ENCODE data around the gene MCOLN1. TPM values are rescaled to one million over a fixed set of nuclear protein-coding genes. Genes with fewer than 3 reads are reported as not detected.

The MCOLN1 gene
- total RNA-seq, 1 donor from 2014 or later: 20.7 TPM

GRCh38 chr19:7509625-7510024 is 12.8 kb upstream of the MCOLN1 start:
- Mint-ChIP-seq H3K4me1 (peaks cover 9% of the 10 kb centered on the region), H3K27me3 (ENCODE audit: low read depth) (no peaks in the 10 kb centered on the region), H3K9me3 (no peaks in the 10 kb centered on the region), H3K4me3 (no peak overlapping the region), H3K27ac (no peak overlapping the region), H3K36me3 (no peaks in the 10 kb centered on the region)
- no peak for TF ChIP-seq CTCF (IDR thresholded peaks at IDR 0.05; ENCODE audit: unreplicated experiment)
- DNase-seq (ENCODE audit: low spot score in 2 of 2, unreplicated experiment in 2 of 2): no peak

GRCh38 chr19:7512400-7512851 is 10.0 kb upstream of the MCOLN1 start:
- Mint-ChIP-seq H3K27me3 (ENCODE audit: low read depth) (no peaks in the 10 kb centered on the region), H3K36me3 (no peaks in the 10 kb centered on the region), H3K27ac (peak overlapping the region; percentile 87), H3K4me3 (no peak overlapping the region), H3K4me1 (peaks cover 29% of the 10 kb centered on the region), H3K9me3 (no peaks in the 10 kb centered on the region)
- DNase-seq (ENCODE audit: low spot score in 2 of 2, unreplicated experiment in 2 of 2): no peak
- TF ChIP-seq CTCF (IDR thresholded peaks at IDR 0.05; ENCODE audit: unreplicated experiment): no peak

- H3K4me1 Mint-ChIP-seq: peaks cover 31% of the 10 kb centered on the region
- TF ChIP-seq CTCF (IDR thresholded peaks at IDR 0.05; ENCODE audit: unreplicated experiment): no peak
- no peaks in the 10 kb centered on the region for H3K27me3 Mint-ChIP-seq (ENCODE audit: low read depth)
- DNase-seq (ENCODE audit: low spot score in 2 of 2, unreplicated experiment in 2 of 2): no peak
- H3K36me3 Mint-ChIP-seq: peaks cover 7% of the 10 kb centered on the region
- H3K9me3 Mint-ChIP-seq: no peaks in the 10 kb centered on the region
- peak overlapping the region; percentile 11 for H3K27ac Mint-ChIP-seq
- peak overlapping the region; percentile 84 for H3K4me3 Mint-ChIP-seq
These were observed 8.4 kb upstream of the MCOLN1 start for GRCh38 chr19:7513809-7514642.

DNA sequence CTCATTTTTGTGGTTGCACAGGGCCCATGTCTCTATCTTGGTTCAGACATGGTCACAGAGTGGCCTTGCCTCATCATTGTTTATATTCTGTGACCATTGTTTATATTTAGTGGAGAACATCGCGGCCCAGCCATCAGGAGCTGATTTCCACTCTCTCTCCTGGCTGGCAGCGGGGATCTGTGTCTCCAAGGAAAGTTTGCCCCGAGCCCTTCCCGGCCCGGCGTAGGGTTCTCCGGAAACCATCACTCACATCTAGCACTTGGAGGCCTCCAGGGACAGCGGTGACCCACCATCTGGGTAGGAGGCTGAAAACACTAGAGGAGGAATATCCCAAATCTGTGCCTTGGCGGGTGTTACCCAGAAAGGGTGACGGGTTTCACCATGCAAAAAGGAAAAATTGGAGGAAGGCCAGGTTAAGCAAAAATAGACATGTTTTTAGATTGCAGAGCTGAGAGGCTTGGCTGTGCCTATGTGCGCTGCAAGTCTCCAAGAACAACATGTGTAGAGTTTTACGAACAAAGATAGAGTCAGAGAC is 7.2 kb upstream of the MCOLN1 start:
- no peaks in the 10 kb centered on the region for H3K9me3 Mint-ChIP-seq

DNA sequence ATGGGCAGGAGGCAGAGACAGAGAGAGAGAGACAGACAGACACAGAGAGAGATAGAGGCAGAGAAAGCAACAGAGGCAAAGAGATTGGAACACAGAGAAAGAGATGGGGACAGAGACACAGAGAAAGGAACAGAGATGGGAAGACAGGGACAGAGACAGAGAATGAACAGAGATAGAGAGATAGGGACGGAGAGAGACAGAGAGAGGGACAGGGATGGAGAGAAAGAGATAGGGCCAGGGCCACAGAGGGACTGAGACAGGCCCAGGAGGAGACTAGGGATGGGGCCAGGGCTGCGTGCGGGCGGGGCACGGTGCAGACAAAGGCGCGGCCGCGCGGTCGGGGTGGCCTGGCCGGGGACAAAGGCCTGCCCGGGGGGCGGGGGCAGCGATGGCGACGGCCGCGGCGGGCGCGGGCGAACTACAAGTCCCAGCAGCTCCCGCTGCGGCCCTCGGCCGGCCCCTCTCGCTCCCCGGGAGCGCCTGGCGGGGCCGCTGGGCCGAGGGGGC is 6.7 kb upstream of the MCOLN1 start, which contains the start of gene ZNF358:
TSS of gene ZNF358 (plus strand) at position 459 of the 507 bp plus-strand sequence. CDS start 3,140 bp downstream, outside the sequence.
- no peak for TF ChIP-seq CTCF (IDR thresholded peaks at IDR 0.05; ENCODE audit: unreplicated experiment)
- DNase-seq (ENCODE audit: low spot score in 2 of 2, unreplicated experiment in 2 of 2): peak in 1 of 2 experiments; percentile 56
- Mint-ChIP-seq H3K36me3 (peaks cover 11% of the 10 kb centered on the region), H3K4me1 (peaks cover 31% of the 10 kb centered on the region), H3K27me3 (ENCODE audit: low read depth) (no peaks in the 10 kb centered on the region), H3K27ac (peak within 1 kb of the TSS; percentile 97), H3K9me3 (no peaks in the 10 kb centered on the region), H3K4me3 (peak within 1 kb of the TSS; percentile 88)

More for the DNA sequence above, 7.2 kb upstream of the MCOLN1 start:
- H3K4me1 Mint-ChIP-seq: peaks cover 31% of the 10 kb centered on the region
- no peaks in the 10 kb centered on the region for H3K27me3 Mint-ChIP-seq (ENCODE audit: low read depth)
- H3K4me3 Mint-ChIP-seq: peak overlapping the region; percentile 84
- DNase-seq (ENCODE audit: low spot score in 2 of 2, unreplicated experiment in 2 of 2): no peak
- TF ChIP-seq CTCF (IDR thresholded peaks at IDR 0.05; ENCODE audit: unreplicated experiment): no peak
- peaks cover 11% of the 10 kb centered on the region for H3K36me3 Mint-ChIP-seq
- peak overlapping the region; percentile 97 for H3K27ac Mint-ChIP-seq

Measured in mesothelial cell of epicardium (in vitro differentiated cells).